Spleen (tissue), 11 donors: ENCODE measurements around the gene TNPO2. TPM values are rescaled to one million over a fixed set of nuclear protein-coding genes. Genes with fewer than 3 reads are reported as not detected.
A peak's percentile ranks its signal among the peaks of the same experiment; 100 is the strongest.

Source experiments
- DNase-seq: peaks from one replicate; pipeline ENCODE4 v3.0.0-alpha.2; 2020
- H3K27ac ChIP-seq, 8 donors: fragments of 200-600 bp; sonication (generic) in 7 of 8; 1 replicate in 4 of 8; 2 replicates in 4 of 8; pipeline versions ENCODE4 v1.5.0 to v1.8.0; 2016 to 2021; ENCODE audit warnings: inconsistent platforms in 4 of 8, mild to moderate bottlenecking in 4 of 8, moderate library complexity in 1 of 8
- H3K27me3 ChIP-seq, 7 donors: fragments of 200-600 bp; sonication (generic) in 6 of 7; replicated peaks in 1 of 7; 1 replicate in 4 of 7; 2 replicates in 3 of 7; pipeline versions ENCODE4 v1.5.0 to v1.8.0; 2016 to 2021; ENCODE audit warnings: inconsistent platforms in 3 of 7, mild to moderate bottlenecking in 1 of 7
- H3K36me3 ChIP-seq, 6 donors: fragments of 200-600 bp; sonication (generic) in 5 of 6; 1 replicate in 4 of 6; 2 replicates in 2 of 6; pipeline versions ENCODE4 v1.5.0 to v1.8.0; 2016 to 2021; ENCODE audit warnings: inconsistent platforms in 2 of 6
- H3K4me1 ChIP-seq, 6 donors: fragments of 200-600 bp; sonication (generic) in 5 of 6; 1 replicate in 3 of 6; 2 replicates in 3 of 6; pipeline versions ENCODE4 v1.5.0 to v1.8.0; 2016 to 2021; ENCODE audit warnings: inconsistent platforms in 3 of 6
- H3K4me3 ChIP-seq, 8 donors: fragments of 200-600 bp; sonication (generic) in 7 of 8; 1 replicate in 4 of 8; 2 replicates in 4 of 8; pipeline versions ENCODE4 v1.5.0 to v1.8.0; 2016 to 2021; ENCODE audit warnings: inconsistent platforms in 4 of 8, mild to moderate bottlenecking in 4 of 8, moderate library complexity in 2 of 8
- H3K9me3 ChIP-seq, 8 donors: fragments of 200-600 bp; sonication (generic) in 7 of 8; 1 replicate in 4 of 8; 2 replicates in 4 of 8; pipeline versions ENCODE4 v1.5.0 to v1.8.0; 2016 to 2021; ENCODE audit warnings: inconsistent platforms in 4 of 8
- POLR2A ChIP-seq, 3 donors: fragments of 450-650 bp; IDR thresholded peaks; one replicate each; pipeline ENCODE4 v1.5.1; 2017; ENCODE audit warnings: antibody characterized with exemption in 3 of 3, mild to moderate bottlenecking in 1 of 3
- POLR2AphosphoS5 ChIP-seq, 3 donors: sonication (generic); formaldehyde crosslinking; IDR thresholded peaks; one replicate each; pipeline ENCODE4 v1.5.1; 2017; ENCODE audit warnings: antibody characterized with exemption in 3 of 3
- WGBS, 5 donors: extraction: QIAGEN DNeasy Blood & Tissue Kit in 3 of 5; methylation state at CpG; one replicate each; pipeline versions ENCODE4 v1.1.5 to v1.1.7; 2013 to 2018; 5-methylcytosine and 5-hydroxymethylcytosine counted together
- intact Hi-C: fragments of 100-400 bp; cut with DNase I; formaldehyde crosslinking; loops from one replicate; pipeline ENCODE4 v1.15.0; 2023; ENCODE audit warnings: low total_unique reads
- polyA plus RNA-seq, 3 donors: library from polyadenylated mRNA; stranded (reverse); fragments of 200-250 nt; gene quantifications; one replicate each; pipeline ENCODE4 v1.2.1, GENCODE V29; 2013
- total RNA-seq, 7 donors: library from RNA; depleted of rRNA in 3 of 7; stranded (reverse); fragments of >200 nt in 3 of 7; fragmentation: NEBNext Ultra II Directional in 4 of 7; extraction: Animal tissue kit (Norgen Biotek cat#: 25700) in 4 of 7; gene quantifications; one replicate each; pipeline versions ENCODE4 v1.1.0 to v1.2.1, GENCODE V29; 2016 to 2021
- TF ChIP-seq, protein P1 (sequence below), 11 experiments: fragments of 200-600 bp in 7 of 11; fragments of 450-650 bp in 4 of 11; sonication (generic) in 4 of 11; IDR thresholded peaks in 8 of 11; conservative IDR thresholded peaks in 3 of 11; 1 replicate in 7 of 11; 2 replicates in 4 of 11; pipeline versions ENCODE4 v1.4.0 to v1.8.0; 2016 to 2021; ENCODE audit warnings: antibody characterized with exemption in 11 of 11, inconsistent platforms in 4 of 11, mild to moderate bottlenecking in 1 of 11
- donor health status: healthy with polysubstance abuse.
- donor health status: DM: no; HTN: no; CAD: no; lungs with moderate emphysema.
- donor health status: DM: no; HTN: no; CAD: no.
- donor health status: Bipolar disorder and iron deficiency.
- donor health status: healthy.
- donor health status: DM: no; HTN: no; CAD: no.
- donor health status: DM: yes; HTN: yes; CAD: no.

TNPO2 gene
- total and polyA plus RNA-seq, 10 donors: 15.8 to 83.6 (median 50.6) TPM

- intact Hi-C loops: no loop called here
- peaks cover 9 to 83% (median 47%) of the 10 kb centered on the region in 6 donors for H3K36me3 ChIP-seq
- no peak overlapping the region for H3K4me3 ChIP-seq
- peaks cover 0 to 8% (median 0%) of the 10 kb centered on the region in 6 donors for H3K4me1 ChIP-seq
- H3K27ac ChIP-seq: no peak overlapping the region
- no peak for TF ChIP-seq POLR2A (IDR thresholded peaks at IDR 0.05)
- TF ChIP-seq POLR2AphosphoS5 (IDR thresholded peaks at IDR 0.05): peak in 1 of 3 donors; percentile 33
- H3K9me3 ChIP-seq: peaks cover 0 to 13% (median 11%) of the 10 kb centered on the region in 8 donors
- no peak for DNase-seq
- peaks cover 0 to 12% (median 0%) of the 10 kb centered on the region in 7 donors for H3K27me3 ChIP-seq
- 80 to 84% (median 84%) methylated on average over 11 to 22 of the region's 22 CpGs for WGBS, 5 donors
These were observed 21.6 kb upstream of the TNPO2 start for GRCh38 chr19:12745166-12745897.

GRCh38 chr19:12737835-12738351, 14.2 kb upstream of the TNPO2 start:
- intact Hi-C loops: no loop called here
- peak overlapping the region; percentile 62 to 99 (median 92) for H3K4me3 ChIP-seq
- no peak for TF ChIP-seq POLR2A (IDR thresholded peaks at IDR 0.05)
- TF ChIP-seq POLR2AphosphoS5 (IDR thresholded peaks at IDR 0.05): no peak
- TF ChIP-seq, protein P1, sequence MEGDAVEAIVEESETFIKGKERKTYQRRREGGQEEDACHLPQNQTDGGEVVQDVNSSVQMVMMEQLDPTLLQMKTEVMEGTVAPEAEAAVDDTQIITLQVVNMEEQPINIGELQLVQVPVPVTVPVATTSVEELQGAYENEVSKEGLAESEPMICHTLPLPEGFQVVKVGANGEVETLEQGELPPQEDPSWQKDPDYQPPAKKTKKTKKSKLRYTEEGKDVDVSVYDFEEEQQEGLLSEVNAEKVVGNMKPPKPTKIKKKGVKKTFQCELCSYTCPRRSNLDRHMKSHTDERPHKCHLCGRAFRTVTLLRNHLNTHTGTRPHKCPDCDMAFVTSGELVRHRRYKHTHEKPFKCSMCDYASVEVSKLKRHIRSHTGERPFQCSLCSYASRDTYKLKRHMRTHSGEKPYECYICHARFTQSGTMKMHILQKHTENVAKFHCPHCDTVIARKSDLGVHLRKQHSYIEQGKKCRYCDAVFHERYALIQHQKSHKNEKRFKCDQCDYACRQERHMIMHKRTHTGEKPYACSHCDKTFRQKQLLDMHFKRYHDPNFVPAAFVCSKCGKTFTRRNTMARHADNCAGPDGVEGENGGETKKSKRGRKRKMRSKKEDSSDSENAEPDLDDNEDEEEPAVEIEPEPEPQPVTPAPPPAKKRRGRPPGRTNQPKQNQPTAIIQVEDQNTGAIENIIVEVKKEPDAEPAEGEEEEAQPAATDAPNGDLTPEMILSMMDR (IDR thresholded peaks at IDR 0.05 in 8 of 11, conservative IDR thresholded peaks at IDR 0.05 in 3 of 11): no peak
- peaks cover 0 to 47% (median 16%) of the 10 kb centered on the region in 6 donors for H3K36me3 ChIP-seq
- peaks cover 21 to 59% (median 41%) of the 10 kb centered on the region in 6 donors for H3K4me1 ChIP-seq
- 11 to 15% (median 14%) methylated on average over 13 of the region's 13 CpGs for WGBS, 5 donors
- H3K27ac ChIP-seq: peak overlapping the region in 6 of 8 donors; percentile 90 to 94 (median 92)
- H3K27me3 ChIP-seq: no peaks in the 10 kb centered on the region
- no peaks in the 10 kb centered on the region for H3K9me3 ChIP-seq
- DNase-seq: no peak

- TF ChIP-seq POLR2A (IDR thresholded peaks at IDR 0.05) (no peak), POLR2AphosphoS5 (IDR thresholded peaks at IDR 0.05) (peak; percentile 80 to 85 (median 80))
- TF ChIP-seq, protein P1 (IDR thresholded peaks at IDR 0.05 in 8 of 11, conservative IDR thresholded peaks at IDR 0.05 in 3 of 11): peak in 4 of 11 experiments; percentile 6 to 31 (median 21)
- peak within 1 kb of the TSS; percentile 90 to 94 (median 92) for H3K27ac ChIP-seq
- intact Hi-C loops: no loop called here
- H3K4me3 ChIP-seq: peak within 1 kb of the TSS; percentile 62 to 99 (median 92)
- no peaks in the 10 kb centered on the region for H3K9me3 ChIP-seq
- peaks cover 27 to 66% (median 48%) of the 10 kb centered on the region in 6 donors for H3K4me1 ChIP-seq
- WGBS, 5 donors: 0 to 1% (median 1%) methylated on average over 23 to 29 of the region's 29 CpGs
- peak; percentile 93 for DNase-seq
- no peaks in the 10 kb centered on the region for H3K27me3 ChIP-seq
- peaks cover 0 to 42% (median 16%) of the 10 kb centered on the region in 6 donors for H3K36me3 ChIP-seq
These were observed 13.5 kb upstream of the TNPO2 start, which contains the start of gene GET3 for GRCh38 chr19:12736995-12737834. Gene GET3, plus strand, starts transcription at chr19:12737497. Its CDS starts 9 bp downstream, at chr19:12737506.

- TF ChIP-seq, protein P1 (IDR thresholded peaks at IDR 0.05 in 8 of 11, conservative IDR thresholded peaks at IDR 0.05 in 3 of 11): peak in 6 of 11 experiments; percentile 10 to 40 (median 15)
- TF ChIP-seq POLR2A (IDR thresholded peaks at IDR 0.05): no peak
- intact Hi-C loops: no loop called here
- H3K9me3 ChIP-seq: no peaks in the 10 kb centered on the region
- no peak for DNase-seq
- H3K4me3 ChIP-seq: peak overlapping the region; percentile 68 to 98 (median 92)
- no peaks in the 10 kb centered on the region for H3K27me3 ChIP-seq
- peak overlapping the region; percentile 94 to 99 (median 96) for H3K27ac ChIP-seq
- 0 to 2% (median 1%) methylated on average over 15 of the region's 15 CpGs for WGBS, 5 donors
- H3K4me1 ChIP-seq: peaks cover 30 to 91% (median 74%) of the 10 kb centered on the region in 6 donors
- peaks cover 0 to 42% (median 31%) of the 10 kb centered on the region in 6 donors for H3K36me3 ChIP-seq
These were observed 9.9 kb upstream of the TNPO2 start for GRCh38 chr19:12733369-12734214.
